ENCODE measurements around the gene ITGBL1.

ITGBL1 gene

GRCh38 chr13:101708115-101708514, 255.6 kb downstream of the ITGBL1 start:
- no peak for DNase-seq

GRCh38 chr13:101709952-101710351, 257.5 kb downstream of the ITGBL1 start:
- DNase-seq = peak; percentile 5

GRCh38 chr13:101711307-101712025, 259.0 kb downstream of the ITGBL1 start:
- DNase-seq = no peak

GRCh38 chr13:101712026-101712348, 259.5 kb downstream of the ITGBL1 start:
- no peak for DNase-seq

- DNase-seq = no peak
These were observed 261.7 kb downstream of the ITGBL1 start for GRCh38 chr13:101714195-101714594.

GRCh38 chr13:101717353-101717752, 264.9 kb downstream of the ITGBL1 start:
- no peak for DNase-seq

GRCh38 chr13:101718496-101718895, 266.0 kb downstream of the ITGBL1 start:
- no peak for DNase-seq

- no peak for DNase-seq
These were observed 274.2 kb downstream of the ITGBL1 start for GRCh38 chr13:101726681-101727080.

GRCh38 chr13:101727118-101727517, 274.6 kb downstream of the ITGBL1 start:
- no peak for DNase-seq

- DNase-seq = no peak
These were observed 275.5 kb downstream of the ITGBL1 start for GRCh38 chr13:101728021-101728420.

GRCh38 chr13:101728615-101729014, 276.1 kb downstream of the ITGBL1 start:
- no peak for DNase-seq

- no peak for DNase-seq
These were observed 278.0 kb downstream of the ITGBL1 start for GRCh38 chr13:101730420-101731000.

- DNase-seq = no peak
These were observed 284.1 kb downstream of the ITGBL1 start for GRCh38 chr13:101736566-101736965.

GRCh38 chr13:101738336-101738735, 285.9 kb downstream of the ITGBL1 start:
- DNase-seq = no peak

- no peak for DNase-seq
These were observed 287.1 kb downstream of the ITGBL1 start for GRCh38 chr13:101739382-101740178.

- DNase-seq = no peak
These were observed 294.0 kb downstream of the ITGBL1 start for GRCh38 chr13:101746513-101746912.

- no peak for DNase-seq
These were observed 294.6 kb downstream of the ITGBL1 start for GRCh38 chr13:101747039-101747438.

- DNase-seq = no peak
These were observed 297.1 kb downstream of the ITGBL1 start for GRCh38 chr13:101749584-101749983.

GRCh38 chr13:101751488-101751887, 299.0 kb downstream of the ITGBL1 start:
- peak; percentile 21 for DNase-seq

GRCh38 chr13:101752432-101752831, 300.0 kb downstream of the ITGBL1 start:
- no peak for DNase-seq

GRCh38 chr13:101755228-101755887, 302.9 kb downstream of the ITGBL1 start:
- no peak for DNase-seq

GRCh38 chr13:101757446-101758039, 305.1 kb downstream of the ITGBL1 start:
- DNase-seq = peak; percentile 12

- DNase-seq = no peak
These were observed 310.7 kb downstream of the ITGBL1 start for GRCh38 chr13:101763191-101763590.
